ENCODE data around the gene ARVCF.

DNA sequence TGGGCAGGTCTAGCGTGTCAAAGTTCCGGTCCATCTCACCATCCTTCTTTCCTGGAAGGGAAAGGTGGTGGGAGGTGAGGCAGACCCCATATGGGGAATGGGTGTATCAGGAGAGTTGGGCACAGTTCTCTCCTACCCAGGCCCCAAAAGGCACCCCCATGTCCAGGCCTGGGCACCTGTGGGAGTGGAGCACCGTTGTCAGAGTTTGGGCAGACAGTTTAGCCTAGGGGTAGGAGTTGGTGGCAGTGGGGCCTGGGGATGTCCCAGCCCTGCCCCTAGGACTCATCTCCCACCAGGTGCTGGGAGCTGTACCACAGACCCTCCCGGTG, 41.0 kb downstream of the ARVCF start:
- no peak for TF ChIP-seq POLR2A (IDR thresholded peaks at IDR 0.05)
- no peak for TF ChIP-seq CTCF (IDR thresholded peaks at IDR 0.05)
